ENCODE results near the gene FAM221B. TPM values are rescaled to one million over a fixed set of nuclear protein-coding genes. Genes with fewer than 3 reads are reported as not detected.

FAM221B gene
- total RNA-seq, 6 donors from 2014 or later, result 0.10 to 0.15 TPM; not detected in 4

DNA sequence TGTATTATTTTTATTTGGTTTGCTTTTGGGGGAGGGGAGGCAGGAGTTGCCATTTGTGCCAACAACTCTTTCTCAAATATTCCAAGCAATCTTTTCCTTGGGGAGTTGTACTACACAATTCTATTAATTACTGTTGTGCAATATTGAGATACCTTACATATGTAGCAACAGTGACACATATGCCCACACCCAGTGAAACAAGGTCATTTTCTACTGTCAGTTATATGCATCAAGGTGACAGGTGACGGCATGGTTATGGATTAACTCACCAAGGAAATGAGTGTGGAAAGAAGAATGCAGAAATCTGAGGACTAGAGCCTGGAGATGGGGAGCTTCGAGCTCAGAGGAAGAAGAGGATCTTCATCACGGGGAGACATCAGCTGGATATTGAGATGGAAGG is 56.6 kb downstream of the FAM221B start:
- H3K9me3 ChIP-seq, result no peaks in the 10 kb centered on the region
- H3K4me3 ChIP-seq, result no peak overlapping the region
- DNase-seq (no peak), ATAC-seq (ENCODE audit: low FRiP score in 2 of 2) (no peak)
- H3K27ac ChIP-seq, result peak overlapping the region in 2 of 4 donors; percentile 63 to 82
- 51 to 69% methylated on average over 3 of the region's 3 CpGs for WGBS, 2 donors
- TF ChIP-seq POLR2AphosphoS5 (IDR thresholded peaks at IDR 0.05) (no peak), EP300 (IDR thresholded peaks at IDR 0.05) (no peak), POLR2A (IDR thresholded peaks at IDR 0.05) (no peak)
- TF ChIP-seq, protein P1, sequence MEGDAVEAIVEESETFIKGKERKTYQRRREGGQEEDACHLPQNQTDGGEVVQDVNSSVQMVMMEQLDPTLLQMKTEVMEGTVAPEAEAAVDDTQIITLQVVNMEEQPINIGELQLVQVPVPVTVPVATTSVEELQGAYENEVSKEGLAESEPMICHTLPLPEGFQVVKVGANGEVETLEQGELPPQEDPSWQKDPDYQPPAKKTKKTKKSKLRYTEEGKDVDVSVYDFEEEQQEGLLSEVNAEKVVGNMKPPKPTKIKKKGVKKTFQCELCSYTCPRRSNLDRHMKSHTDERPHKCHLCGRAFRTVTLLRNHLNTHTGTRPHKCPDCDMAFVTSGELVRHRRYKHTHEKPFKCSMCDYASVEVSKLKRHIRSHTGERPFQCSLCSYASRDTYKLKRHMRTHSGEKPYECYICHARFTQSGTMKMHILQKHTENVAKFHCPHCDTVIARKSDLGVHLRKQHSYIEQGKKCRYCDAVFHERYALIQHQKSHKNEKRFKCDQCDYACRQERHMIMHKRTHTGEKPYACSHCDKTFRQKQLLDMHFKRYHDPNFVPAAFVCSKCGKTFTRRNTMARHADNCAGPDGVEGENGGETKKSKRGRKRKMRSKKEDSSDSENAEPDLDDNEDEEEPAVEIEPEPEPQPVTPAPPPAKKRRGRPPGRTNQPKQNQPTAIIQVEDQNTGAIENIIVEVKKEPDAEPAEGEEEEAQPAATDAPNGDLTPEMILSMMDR (IDR thresholded peaks at IDR 0.05), result no peak
- H3K36me3 ChIP-seq, result no peaks in the 10 kb centered on the region
- peaks cover 20 to 23% (median 21%) of the 10 kb centered on the region in 4 donors for H3K4me1 ChIP-seq
- no peaks in the 10 kb centered on the region for H3K27me3 ChIP-seq

DNA sequence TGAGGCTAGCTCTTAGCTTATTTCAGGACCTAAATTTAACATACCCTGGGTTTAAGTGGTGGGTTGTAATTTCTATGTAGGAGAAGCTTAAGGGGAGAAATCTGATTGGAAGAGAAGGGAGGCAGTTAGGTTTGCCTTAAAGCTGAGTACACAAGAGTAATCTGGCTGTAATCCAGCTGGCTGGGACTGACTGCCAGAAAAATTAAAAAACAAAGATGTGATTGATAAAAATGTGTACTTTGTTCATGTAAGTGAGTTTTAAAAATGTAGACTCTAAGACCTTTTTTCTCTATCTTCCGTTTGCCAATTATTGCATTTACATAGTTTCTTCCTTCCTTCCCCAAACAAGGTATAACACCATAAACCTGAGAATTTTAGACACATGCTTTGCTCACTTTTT is 57.0 kb downstream of the FAM221B start:
- H3K9me3 ChIP-seq, result no peaks in the 10 kb centered on the region
- peak overlapping the region; percentile 30 to 82 (median 57) for H3K27ac ChIP-seq
- H3K27me3 ChIP-seq, result no peaks in the 10 kb centered on the region
- no peak for ATAC-seq (ENCODE audit: low FRiP score in 2 of 2)
- peaks cover 20 to 23% (median 21%) of the 10 kb centered on the region in 4 donors for H3K4me1 ChIP-seq
- 11 to 22% methylated on average over 1 of the region's 1 CpG for WGBS, 2 donors
- H3K4me3 ChIP-seq, result no peak overlapping the region
- no peak for DNase-seq
- TF ChIP-seq POLR2AphosphoS5 (IDR thresholded peaks at IDR 0.05) (no peak), EP300 (IDR thresholded peaks at IDR 0.05) (no peak), POLR2A (IDR thresholded peaks at IDR 0.05) (no peak)
- TF ChIP-seq, protein P1 (IDR thresholded peaks at IDR 0.05), result no peak
- no peaks in the 10 kb centered on the region for H3K36me3 ChIP-seq

DNA sequence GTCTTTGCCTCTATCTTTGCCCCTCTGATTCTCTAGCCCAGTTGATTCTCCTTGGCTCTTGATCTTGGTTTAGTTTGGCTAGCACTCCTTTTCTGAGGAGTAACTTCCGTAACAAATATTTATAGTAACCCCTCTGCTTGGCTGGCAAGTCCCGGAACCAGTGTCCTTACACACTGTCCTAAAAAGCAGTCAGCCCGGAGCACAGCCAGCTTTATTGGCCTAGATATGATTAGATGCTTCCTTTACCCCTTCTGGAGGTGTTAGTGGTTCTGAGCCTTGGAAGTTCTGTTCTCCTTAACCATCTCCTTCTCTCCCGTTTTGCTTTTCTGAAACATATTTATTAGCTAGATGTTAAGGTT is 57.5 kb downstream of the FAM221B start:
- Histone ChIP-seq H3K4me1 (peaks cover 20 to 23% (median 21%) of the 10 kb centered on the region in 4 donors), H3K27ac (peak overlapping the region; percentile 30 to 82 (median 57)), H3K4me3 (no peak overlapping the region), H3K27me3 (no peaks in the 10 kb centered on the region), H3K36me3 (no peaks in the 10 kb centered on the region), H3K9me3 (no peaks in the 10 kb centered on the region)
- TF ChIP-seq POLR2AphosphoS5 (IDR thresholded peaks at IDR 0.05) (peak in 1 of 2 donors; percentile 11), POLR2A (IDR thresholded peaks at IDR 0.05) (no peak)
- WGBS, 2 donors, result 12 to 30% methylated on average over 4 of the region's 4 CpGs
- DNase-seq, result peak in 1 of 2 donors; percentile 47
- peak in 1 of 2 donors; percentile 54 for ATAC-seq (ENCODE audit: low FRiP score in 2 of 2)

DNA sequence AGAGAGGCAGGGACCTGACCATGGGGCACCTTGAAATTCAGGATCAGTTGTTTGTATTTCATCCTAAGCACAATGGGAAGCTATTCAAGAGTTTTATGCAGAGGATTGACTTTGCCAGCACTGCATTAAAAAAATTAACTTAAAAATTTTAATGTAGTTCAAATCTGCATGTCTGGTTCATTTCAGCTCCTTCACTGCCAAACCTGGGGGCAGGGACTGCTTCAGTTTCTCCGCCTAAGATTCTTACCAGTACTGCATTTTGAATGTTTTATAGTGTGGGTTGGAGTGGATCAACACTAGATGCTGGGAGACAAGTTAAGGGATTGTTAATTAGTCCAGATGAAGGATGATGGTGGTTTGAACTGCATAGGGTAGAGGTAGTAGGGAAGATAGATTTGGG is 58.8 kb downstream of the FAM221B start:
- H3K27me3 ChIP-seq, result no peaks in the 10 kb centered on the region
- no peak overlapping the region for H3K27ac ChIP-seq
- no peak for ATAC-seq (ENCODE audit: low FRiP score in 2 of 2)
- H3K4me1 ChIP-seq, result peaks cover 17 to 23% (median 21%) of the 10 kb centered on the region in 4 donors
- TF ChIP-seq POLR2A (IDR thresholded peaks at IDR 0.05) (no peak), POLR2AphosphoS5 (IDR thresholded peaks at IDR 0.05) (no peak), EP300 (IDR thresholded peaks at IDR 0.05) (no peak)
- TF ChIP-seq, protein P1 (IDR thresholded peaks at IDR 0.05), result no peak
- DNase-seq, result no peak
- H3K9me3 ChIP-seq, result no peaks in the 10 kb centered on the region
- H3K4me3 ChIP-seq, result no peak overlapping the region
- no peaks in the 10 kb centered on the region for H3K36me3 ChIP-seq
- WGBS, 2 donors, result 93 to 100% methylated on average over 1 of the region's 1 CpG

DNA sequence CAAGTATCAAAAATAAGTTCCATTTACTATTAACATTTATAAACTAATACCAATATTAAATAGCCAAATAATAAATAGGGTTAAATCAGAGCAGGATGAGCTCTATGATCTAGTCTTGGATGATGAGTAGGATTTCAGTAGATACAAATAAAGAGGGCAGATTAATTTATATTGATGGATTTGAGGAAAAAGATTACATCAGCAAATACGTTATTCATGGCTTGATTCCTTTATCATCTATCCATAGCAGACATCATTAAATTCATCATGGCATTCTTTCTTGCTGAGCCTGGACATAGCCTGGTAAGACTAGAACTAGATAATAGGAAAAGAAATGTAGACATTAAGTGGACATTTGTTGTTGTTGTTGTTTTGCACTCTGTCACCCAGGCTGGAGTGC is 61.1 kb downstream of the FAM221B start:
- H3K4me1 ChIP-seq, result peaks cover 17 to 22% (median 21%) of the 10 kb centered on the region in 4 donors
- 93 to 100% methylated on average over 1 of the region's 1 CpG for WGBS, 2 donors
- H3K36me3 ChIP-seq, result no peaks in the 10 kb centered on the region
- H3K9me3 ChIP-seq, result no peaks in the 10 kb centered on the region
- no peak for ATAC-seq (ENCODE audit: low FRiP score in 2 of 2)
- H3K4me3 ChIP-seq, result no peak overlapping the region
- TF ChIP-seq, protein P1 (IDR thresholded peaks at IDR 0.05), result no peak
- TF ChIP-seq POLR2A (IDR thresholded peaks at IDR 0.05), result no peak
- no peak for TF ChIP-seq EP300 (IDR thresholded peaks at IDR 0.05)
- TF ChIP-seq POLR2AphosphoS5 (IDR thresholded peaks at IDR 0.05), result no peak
- H3K27ac ChIP-seq, result no peak overlapping the region
- no peak for DNase-seq
- H3K27me3 ChIP-seq, result no peaks in the 10 kb centered on the region

Data from upper lobe of left lung (tissue), 6 donors.